ENCODE data around the gene RBPMS2.
"Not testable (repeated sequence)": the region's sequence is repeated elsewhere in the genome, so short reads cannot be mapped to it uniquely, and the experiment has no call there.

The RBPMS2 gene

DNA sequence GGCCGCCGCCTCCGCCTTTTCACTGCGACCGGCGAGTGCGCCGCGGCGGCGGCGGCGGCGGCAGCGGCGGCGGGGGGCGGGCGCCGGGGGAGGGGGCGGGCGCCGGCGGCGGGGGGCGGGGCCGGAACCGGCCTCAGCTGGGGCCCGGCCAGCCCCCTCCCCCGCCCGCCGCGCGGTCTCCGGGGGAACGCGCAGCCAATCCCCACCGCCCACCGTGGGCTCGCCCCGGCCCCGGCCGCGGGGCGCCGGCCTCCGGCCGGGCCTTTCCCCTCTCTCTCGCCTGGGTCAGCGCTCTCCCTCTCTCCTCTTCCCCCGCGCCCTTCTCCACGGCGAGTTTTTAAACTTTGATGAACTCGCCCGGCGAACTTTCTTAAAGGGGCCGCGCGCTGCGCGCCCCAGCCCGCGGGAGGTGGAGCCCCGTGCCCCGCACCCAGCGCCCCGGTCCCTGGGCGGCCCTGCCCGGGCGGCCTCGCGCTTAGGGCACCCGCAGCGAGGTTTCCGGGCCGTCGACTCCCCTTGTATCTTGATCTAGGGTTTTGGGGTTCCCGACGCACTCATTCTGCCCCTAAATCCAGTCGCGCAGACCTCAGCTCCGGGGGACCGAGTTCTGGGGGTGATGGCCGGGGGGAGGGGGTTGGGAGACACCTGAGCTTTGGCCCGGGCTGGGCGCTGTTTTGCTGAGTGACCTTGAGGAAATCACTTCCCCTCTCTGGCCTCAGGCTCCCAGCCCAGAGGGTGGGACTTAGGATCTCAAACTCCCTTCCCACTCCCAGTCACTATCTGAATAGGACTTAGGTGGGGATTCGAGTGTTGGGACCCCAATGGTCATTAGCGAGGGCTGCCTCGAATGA is at the start of gene RBPMS2:
Gene RBPMS2 (minus strand): TSS at position 39 of the 851 bp plus-strand sequence. CDS start 270 bp downstream, outside the sequence.
- DNase-seq (ENCODE audit: low spot score) = peak; percentile 24

DNA sequence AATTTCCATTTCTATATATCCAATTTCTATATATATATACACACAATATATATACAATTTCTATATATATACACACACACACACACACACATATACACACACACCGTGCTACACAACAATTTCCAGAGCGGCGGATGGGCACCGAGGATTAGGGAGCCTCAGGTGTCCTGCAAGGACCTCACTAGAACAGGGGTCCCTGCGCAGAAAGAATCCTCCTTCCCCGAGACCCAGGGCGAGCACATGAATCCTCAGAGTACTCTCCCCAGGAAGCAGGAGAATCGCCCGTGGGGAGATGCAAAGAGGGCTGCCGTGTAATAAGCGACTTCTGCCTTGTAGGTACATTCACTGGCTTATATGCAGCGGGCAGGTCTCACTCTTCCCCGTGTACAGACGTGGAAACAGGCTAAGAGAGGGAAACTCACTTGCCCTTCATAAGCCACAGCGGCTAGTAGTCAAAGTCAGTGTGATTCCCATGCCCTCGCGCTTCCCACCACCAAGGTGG is 49.6 kb upstream of the RBPMS2 start:
- DNase-seq (ENCODE audit: low spot score) = no peak

DNA sequence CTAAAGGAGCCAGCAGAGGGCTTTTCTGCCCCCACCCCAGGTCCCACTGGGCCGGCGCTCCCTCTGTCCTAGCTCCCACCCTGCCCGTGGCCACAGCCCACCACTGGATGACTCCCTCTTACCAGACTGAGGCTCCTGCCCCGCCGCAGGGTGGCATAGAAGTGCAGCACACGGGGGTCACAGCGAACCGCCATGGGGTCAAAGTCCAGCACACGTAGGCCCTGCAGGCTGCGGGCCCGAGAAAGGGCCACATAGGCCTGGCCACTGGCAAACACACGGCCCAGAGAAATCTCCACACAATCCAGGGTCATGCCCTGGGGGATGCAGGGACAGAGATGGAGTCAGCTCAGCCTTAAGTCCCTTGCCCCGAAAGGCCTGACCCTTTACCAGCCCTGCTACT is 41.1 kb upstream of the RBPMS2 start:
- DNase-seq (ENCODE audit: low spot score) = no peak

DNA sequence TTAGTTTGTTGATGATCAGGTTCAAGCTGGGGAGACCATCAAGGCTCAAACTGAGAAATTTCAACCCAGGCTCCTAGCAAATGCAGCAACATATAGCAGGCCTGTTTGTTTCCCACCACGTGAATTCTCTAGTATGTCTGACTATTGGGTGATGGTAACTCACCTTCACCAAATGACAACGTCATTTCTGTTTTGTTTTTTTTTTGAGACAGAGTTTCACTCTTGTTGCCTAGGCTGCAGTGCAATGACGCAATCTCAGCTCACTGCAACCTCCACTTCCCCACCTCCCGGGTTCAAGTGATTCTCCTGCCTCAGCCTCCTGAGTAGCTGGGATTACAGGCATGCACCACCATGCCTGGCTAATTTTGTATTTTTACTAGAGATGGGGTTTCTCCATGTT is 39.6 kb upstream of the RBPMS2 start:
- not testable (repeated sequence) for DNase-seq (ENCODE audit: low spot score)

DNA sequence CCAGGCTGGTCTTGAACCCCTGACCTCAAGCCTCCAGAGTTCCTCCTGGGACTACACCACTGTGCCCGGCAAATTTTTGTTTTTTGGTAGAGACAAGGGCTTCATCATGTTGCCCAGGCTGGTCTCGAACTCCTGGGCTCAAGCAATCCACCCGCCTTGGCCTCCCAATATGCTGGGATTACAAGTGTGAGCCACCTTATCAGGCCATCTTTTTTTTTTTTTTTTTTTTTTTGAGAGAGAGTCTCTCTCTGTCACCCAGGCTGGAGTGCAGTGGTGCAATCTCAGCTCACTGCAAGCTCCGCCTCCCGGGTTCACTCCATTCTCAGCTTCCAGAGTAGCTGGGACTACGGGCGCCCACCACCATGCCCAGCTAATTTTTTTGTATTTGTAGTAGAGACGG is 38.9 kb upstream of the RBPMS2 start:
- not testable (repeated sequence) for DNase-seq (ENCODE audit: low spot score)

DNA sequence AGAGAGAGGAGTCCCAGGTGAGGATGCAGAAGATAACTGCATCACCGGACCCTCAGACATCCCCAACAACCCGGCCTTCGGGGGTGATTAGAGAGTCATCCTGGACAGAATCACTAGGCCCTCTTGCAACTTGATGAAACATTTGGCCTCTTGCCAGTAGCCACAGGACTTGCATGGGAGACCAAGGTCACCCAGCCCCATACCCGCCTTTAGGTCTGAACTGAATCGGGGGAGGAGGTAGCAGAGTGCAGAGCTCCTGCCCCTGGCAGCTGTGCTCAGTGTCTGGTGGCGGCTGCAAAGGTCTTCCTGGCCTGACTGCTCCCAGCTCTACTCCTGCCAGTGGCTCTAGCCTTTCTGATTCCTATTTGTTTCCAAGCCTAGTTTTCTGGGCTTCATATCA is 37.7 kb upstream of the RBPMS2 start:
- DNase-seq (ENCODE audit: low spot score) = peak; percentile 19

DNA sequence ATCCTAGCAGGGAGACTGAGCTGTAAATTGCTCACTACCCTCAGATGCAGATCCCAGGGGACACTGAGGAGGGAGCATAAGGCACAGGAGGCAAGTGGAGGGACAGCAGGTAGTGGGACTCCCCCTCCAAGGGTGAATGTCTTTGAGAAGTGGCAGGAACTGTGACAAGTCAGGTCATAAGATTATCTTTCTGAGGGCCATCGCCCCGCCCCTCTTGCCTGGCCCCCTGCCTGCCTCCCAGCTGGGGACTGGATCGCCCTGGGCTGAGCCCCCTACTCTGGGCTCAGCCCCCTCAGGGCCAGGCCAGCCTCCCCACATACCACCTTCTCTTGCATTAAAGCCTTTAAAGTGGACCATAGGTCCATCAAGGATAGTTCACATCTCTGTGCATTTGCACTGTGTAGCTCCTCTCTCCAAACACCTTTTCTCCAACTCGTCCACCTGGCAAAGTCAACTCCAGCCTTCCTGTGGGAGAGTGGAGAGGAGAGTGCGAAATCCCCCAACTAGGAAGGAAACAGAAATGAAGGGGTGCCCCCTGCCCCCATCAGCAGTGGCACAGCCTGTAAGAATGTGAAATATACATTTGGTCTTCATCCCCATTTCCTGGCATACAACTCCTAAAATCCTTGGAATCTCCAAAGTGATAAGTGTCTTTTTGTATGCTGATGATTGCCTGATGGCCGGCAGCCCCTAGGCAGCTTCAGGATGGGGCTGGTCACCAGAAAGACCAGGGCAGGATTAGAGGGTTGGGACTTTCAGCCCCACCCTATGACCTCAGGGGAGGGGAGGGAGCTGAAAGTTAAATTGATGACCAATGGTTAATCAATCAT is 35.3 kb upstream of the RBPMS2 start:
- no peak for DNase-seq (ENCODE audit: low spot score)

DNA sequence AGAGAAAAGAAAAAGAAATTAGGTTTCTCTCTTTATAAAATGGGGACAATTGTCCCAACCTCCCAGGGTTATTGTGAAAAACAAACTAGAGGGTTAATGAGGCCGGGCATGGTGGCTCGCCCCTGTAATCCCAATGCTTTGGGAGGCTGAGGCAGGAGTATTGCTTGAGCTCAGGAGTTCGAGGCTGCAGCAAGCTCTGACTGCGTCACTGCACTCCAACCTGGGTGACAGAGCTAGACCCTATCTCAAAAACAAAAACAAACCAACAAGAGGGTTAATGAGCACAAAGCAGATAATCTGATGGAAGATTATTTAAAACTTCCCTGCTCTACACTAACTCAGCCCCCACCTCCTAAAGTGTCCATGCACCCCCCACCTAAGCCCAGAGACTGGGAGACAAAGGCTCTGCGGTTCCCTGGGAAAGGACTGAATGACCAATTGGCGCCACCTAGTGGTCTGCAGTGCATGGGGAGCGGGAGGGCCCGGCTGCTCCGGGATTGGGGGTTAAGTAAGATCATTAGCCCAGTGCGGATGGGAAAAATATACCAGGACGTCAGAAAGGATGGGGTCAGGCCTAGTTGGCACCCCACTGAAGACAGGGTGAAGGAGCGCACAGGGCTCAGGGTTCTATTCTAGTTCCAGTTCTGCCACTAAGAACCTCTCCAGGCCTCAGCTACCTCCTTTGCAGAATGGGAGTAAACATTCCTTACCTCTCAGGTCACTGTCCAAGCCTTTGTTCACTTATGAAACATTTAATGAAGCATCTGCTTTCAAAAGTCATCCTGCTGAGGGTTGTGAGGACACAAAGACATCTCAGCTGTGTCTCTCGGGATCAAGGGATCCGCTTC is 34.5 kb upstream of the RBPMS2 start:
- DNase-seq (ENCODE audit: low spot score) = peak; percentile 80

DNA sequence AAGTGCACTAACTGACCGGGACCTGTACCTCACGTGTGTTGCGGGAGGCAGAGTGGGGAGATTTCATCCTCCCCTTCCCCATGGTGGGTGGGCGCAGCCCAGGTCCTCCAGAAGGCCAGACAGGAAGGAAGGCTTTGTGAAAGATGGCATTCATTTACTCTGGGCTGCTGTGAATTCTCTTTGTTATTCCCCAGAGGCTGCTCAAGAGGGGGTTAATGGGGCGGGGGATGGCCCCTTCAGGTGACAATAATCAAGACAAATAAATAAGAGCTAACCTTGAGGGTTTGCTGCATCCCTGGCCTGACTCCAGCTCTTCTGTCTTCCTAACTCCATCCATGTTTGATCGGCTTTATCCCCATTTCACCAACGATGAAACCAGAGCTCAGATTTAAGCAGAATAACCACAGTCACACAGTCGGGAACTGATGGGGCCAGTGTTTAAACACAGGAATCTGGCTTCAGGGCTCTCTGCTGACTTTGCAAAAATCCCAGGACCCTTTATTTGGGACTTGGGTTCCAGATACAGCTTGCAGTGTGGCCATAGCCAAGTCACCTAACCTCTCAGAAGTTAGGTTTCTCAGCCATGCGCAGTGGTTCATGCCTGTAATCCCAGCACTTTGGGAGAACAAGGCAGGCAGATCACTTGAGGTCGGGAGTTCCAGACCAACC is 33.5 kb upstream of the RBPMS2 start:
- DNase-seq (ENCODE audit: low spot score) = no peak

DNA sequence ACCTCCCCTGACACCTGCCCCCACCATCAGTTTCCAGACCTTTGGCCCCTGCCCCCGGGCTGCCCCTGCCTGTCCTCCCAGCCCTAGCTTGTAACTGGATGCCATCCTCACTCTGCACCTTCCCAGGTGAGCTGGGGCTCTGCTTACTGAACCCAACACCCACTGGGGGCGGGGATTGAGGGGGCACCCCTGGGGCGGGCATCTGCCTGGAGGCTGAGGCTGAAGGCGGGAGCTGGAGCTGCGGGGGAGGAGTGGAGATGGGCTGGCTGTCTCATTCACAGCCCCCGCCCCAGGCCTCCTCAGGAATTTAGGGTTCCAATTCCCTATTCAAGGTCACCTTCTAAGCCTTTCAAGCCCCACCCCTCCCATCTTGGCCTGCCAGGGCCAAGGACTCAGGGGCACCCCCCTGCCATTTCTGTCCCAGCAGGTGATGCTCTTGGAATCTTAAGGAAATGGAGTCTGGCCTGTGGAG is 32.4 kb upstream of the RBPMS2 start:
- no peak for DNase-seq (ENCODE audit: low spot score)

DNA sequence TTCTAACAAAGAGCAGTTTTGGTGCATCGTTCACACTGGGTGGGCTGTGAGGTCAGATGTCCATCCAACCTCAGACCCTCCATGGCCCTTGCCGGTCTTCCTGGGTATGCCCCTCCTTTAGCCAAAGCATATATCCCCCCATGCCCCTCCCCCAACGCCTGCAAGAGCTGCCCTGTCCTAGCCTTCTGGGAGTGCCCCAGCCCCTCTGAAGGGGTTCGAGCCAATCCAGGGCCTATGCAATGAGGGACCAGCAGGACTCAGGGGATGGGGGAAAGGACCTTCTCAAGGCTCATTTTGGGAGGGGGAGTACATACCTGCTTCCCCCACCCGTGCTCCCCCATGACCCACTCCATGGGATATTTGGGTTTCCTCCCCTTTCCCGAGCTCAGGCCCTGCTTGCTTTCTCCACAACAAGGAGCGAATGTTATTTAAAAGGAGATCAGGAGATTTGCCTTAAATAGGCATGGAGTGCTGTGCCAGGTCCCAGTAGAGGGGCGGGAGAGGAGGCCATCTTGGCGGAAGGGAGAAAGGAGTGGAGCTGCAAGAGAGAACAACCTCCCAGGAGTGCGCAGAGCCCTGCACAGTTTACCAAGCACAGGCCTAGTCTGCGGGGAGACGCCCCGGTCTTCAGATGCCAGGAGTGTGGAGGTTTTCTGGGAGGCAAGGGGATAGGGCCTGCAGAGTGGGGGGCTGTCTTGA is 31.8 kb upstream of the RBPMS2 start:
- no peak for DNase-seq (ENCODE audit: low spot score)

DNA sequence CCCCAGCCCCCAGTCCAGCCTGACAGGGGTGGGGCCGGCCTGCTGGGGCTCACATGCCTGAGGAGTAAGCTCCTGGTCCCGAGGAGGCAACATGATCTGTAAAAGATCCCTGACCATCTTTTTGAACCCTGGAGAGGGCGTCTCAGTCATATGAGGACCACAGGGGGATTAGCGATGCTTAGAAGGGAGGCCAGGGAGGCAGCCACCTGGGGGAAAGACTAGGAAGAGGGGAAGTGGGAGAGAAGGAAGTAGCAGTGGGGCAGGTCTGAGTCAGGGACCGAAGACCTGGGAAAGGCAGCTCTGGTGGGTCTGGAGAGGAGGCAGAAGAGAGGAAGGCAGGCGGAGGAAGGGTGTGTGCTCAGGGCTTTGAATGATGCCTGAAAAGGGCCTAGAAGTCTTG is 31.1 kb upstream of the RBPMS2 start:
- DNase-seq (ENCODE audit: low spot score) = no peak

DNA sequence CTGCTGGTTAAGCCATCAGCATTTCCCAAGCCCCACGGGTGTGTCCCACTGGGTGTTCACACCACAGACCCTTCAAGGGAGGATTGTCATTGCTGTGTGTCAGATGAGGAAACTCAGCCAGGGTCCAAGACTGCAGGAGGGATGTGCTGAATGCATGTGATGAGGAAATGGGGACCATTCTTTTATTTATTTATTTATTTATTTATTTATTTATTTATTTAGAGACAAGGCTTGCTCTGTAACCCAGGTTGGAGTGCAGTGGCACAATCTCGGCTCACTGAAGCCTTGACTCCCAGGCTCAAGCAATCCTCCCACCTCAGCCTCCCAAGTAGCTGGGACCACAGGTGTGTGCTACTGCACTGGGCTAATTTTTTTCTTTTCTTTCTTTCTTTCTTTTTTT is 29.2 kb upstream of the RBPMS2 start:
- no peak for DNase-seq (ENCODE audit: low spot score)

DNA sequence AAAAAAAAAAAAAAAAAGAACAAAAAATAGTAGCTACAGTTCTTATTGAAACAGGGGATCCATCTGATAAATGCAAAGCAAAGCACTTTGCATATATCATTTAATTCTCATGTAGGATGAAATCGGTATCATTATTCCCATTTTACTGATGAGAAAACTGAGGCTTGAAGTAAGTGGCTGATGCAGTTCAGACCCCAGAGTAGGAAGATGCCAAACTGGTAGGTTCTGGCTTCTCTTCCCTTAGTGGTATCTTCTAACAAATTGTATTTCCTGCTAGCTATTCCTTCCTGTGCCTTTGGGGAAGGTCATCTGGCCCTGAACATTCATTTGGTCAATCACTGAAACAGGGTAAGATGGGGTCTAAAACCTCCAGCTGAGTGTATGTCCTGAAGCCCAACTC is 28.1 kb upstream of the RBPMS2 start:
- no peak for DNase-seq (ENCODE audit: low spot score)

DNA sequence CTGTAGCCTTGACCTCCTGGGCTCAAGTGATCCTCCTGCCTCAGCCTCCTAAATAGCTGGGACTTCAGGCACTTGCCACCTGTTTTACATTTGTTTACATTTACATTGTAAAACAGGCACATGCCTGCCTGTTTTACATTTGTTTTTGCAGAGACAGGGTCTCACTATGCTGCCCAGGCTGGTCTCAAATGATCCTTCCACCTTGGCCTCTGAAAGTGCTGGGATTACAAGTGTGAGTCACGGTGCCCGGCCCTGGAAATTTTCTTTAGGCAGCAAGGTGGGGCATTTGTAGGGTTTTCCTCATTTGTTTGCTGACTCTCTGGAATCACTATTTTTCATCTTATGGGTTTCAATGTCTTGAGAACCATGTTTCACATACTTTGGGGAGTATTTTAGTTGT is 25.1 kb upstream of the RBPMS2 start:
- DNase-seq (ENCODE audit: low spot score) = peak; percentile 22

DNA sequence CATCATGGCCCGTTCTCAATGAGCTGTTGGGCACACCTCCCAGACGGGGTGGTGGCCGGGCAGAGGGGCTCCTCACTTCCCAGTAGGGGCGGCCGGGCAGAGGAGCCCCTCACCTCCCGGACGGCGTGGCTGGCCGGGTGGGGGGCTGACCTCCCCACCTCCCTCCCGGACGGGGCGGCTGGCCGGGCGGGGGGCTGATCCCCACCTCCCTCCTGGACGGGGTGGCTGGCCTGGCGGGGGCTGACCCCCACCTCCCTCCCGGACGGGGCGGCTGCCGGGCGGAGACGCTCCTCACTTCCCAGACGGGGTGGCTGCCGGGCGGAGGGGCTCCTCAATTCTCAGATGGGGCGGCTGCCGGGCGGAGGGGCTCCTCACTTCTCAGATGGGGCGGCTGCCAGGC is 23.5 kb upstream of the RBPMS2 start:
- not testable (repeated sequence) for DNase-seq (ENCODE audit: low spot score)

DNA sequence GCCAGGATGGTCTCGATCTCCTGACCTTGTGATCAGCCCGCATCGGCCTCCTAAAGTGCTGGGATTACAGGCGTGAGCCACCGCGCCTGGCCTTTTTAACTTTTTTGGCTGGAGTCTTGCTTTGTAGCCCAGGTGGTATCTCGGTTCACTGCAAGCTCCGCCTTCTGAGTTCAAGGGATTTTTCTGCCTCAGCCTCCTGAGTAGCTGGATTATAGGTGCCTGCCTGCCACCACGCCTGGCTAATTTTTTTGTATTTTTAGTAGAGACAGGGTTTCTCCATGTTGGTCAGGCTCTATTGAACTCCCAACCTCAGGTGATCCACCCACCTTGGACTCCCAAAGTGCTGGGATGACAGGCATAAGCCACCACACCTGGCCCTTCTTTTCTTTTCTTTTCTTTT is 20.5 kb upstream of the RBPMS2 start:
- not testable (repeated sequence) for DNase-seq (ENCODE audit: low spot score)

DNA sequence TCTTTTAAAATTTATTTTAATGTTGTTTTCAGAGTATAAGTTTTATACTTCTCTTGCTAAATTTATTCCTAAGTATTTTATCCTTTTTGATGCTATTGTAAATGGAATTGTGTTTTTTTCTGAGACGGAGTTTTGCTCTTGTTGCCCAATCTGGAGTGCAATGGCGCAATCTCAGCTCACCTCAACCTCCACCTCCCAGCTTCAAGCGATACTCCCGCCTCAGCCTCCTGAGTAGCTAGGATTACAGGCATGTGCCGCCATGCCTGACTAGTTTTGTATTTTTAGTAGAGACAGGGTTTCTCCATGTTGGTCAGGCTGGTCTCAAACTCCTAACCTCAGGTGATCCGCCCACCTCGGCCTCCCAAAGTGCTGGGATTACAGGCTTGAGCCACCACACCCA is 19.9 kb upstream of the RBPMS2 start:
- DNase-seq (ENCODE audit: low spot score) = not testable (repeated sequence)

DNA sequence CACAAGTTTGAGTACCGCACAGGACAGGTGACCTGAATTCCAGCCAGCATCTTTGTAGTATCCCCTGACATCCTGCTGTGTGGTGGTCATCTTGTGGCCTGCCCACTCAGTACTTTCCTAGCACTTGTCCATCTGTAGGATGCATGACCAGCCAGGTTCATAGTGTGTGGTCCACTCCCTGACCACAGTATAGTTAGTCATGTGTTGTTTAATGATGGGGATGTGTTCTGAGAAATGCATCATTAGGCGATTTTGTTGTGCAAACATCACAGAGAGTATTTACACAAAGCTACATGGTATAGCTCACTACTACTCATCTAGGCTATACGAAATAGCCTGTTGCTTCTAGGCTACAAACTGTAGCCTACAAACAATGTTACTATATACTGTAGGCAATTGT is 16.9 kb upstream of the RBPMS2 start:
- no peak for DNase-seq (ENCODE audit: low spot score)

DNA sequence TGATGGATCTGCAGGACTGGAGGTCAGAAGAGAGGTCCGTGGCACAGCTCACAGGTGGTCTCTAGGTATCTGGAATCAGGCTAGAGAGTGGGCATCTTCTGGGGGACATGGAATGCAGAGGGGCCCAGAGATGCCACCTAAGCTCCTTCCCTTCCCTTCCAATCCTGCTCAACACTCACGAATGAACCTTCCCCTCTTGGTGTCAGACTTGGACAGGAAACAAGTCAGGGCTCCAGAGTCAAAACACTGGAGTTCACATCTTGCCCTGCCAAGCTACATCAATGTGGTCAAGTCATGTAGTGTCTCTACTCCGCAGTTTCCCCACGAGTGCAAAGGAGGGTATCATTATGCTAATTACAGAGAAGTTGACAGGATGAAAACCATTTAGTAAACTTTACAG is 16.0 kb upstream of the RBPMS2 start:
- DNase-seq (ENCODE audit: low spot score) = no peak

DNA sequence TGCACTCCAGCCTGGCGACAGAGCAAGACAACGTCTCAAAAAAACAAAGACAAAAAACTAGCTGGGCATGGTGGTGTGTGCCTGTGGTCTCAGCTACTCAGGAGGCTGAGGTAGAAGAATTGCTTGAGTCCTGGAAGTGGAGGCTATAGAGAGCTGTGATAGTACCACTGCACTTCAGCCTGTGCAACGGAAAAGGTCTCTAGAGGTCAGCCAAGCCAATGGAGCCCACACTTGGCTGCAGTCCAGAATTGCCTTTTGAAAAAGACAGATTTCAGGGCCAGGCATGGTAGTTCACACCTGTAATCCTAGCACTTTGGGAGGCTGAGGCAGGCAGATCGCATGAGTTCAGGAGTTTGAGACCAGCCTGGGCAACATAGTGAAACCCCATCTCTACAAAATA is 8.4 kb upstream of the RBPMS2 start:
- no peak for DNase-seq (ENCODE audit: low spot score)

Measured in LoVo (cell line).